Bronchial epithelial cell (primary cell): ENCODE results near the gene EDRF1. TPM values are rescaled to one million over a fixed set of nuclear protein-coding genes. Genes with fewer than 3 reads are reported as not detected.

ENCODE experiments used
- DNase-seq: peaks from one replicate; pipeline ENCODE4 v3.0.0-alpha.2; 2010; ENCODE audit warnings: low read depth
- FAIRE-seq: peaks from 2 replicates; lab custom pipeline; 2011; peaks lifted over from hg19 to GRCh38; lab: Jason Lieb, UNC
- H3K27me3 ChIP-seq: 2 replicates; pipeline ENCODE4 v1.5.1; 2011; ENCODE audit warnings: low read length; ENCODE audit not compliant: control insufficient read depth, insufficient read depth
- H3K36me3 ChIP-seq: 2 replicates; pipeline ENCODE4 v1.5.1; 2011; ENCODE audit warnings: low read length; ENCODE audit not compliant: control insufficient read depth, insufficient read depth
- H3K4me3 ChIP-seq: 2 replicates; pipeline ENCODE4 v1.5.1; 2011; ENCODE audit warnings: mild to moderate bottlenecking, low read depth, low read length, control low read depth
- total RNA-seq: library from RNA; depleted of rRNA; stranded (reverse); fragments of >200 nt; gene quantifications from 2 replicates; pipeline ENCODE4 v1.2.1, GENCODE V29; 2014
- TF ChIP-seq, protein P1 (sequence below): IDR thresholded peaks from 2 replicates; pipeline ENCODE4 v1.5.1; 2011; ENCODE audit warnings: mild to moderate bottlenecking, moderate library complexity, low read length, control low read depth, inconsistent platforms; ENCODE audit not compliant: insufficient read depth, severe bottlenecking

Gene EDRF1
- total RNA-seq, 1 donor from 2014 or later: 15.5 TPM

DNA sequence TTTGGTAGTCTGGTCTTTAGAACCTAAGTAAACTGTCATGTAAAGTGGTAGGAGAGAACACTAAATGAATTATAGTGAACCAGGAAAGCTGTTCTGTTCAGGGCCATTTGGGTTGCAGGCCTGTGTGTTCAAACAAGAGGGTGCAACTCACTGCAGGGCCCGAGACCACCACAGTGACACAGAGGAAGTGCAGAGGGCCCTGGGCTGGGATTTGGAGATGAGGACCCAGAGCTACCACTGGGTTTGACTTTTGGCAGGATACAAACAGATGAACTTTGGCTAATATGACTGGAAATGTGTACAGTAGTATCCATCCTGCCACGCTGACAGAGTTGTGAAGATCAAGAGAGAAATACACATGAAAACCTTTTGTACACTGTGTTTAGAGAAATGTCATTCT is 46.3 kb downstream of the EDRF1 start:
- no peak for FAIRE-seq
- no peak for DNase-seq
- H3K36me3 ChIP-seq: peaks cover 7% of the 10 kb centered on the region
- H3K4me3 ChIP-seq: no peak overlapping the region
- TF ChIP-seq, protein P1, sequence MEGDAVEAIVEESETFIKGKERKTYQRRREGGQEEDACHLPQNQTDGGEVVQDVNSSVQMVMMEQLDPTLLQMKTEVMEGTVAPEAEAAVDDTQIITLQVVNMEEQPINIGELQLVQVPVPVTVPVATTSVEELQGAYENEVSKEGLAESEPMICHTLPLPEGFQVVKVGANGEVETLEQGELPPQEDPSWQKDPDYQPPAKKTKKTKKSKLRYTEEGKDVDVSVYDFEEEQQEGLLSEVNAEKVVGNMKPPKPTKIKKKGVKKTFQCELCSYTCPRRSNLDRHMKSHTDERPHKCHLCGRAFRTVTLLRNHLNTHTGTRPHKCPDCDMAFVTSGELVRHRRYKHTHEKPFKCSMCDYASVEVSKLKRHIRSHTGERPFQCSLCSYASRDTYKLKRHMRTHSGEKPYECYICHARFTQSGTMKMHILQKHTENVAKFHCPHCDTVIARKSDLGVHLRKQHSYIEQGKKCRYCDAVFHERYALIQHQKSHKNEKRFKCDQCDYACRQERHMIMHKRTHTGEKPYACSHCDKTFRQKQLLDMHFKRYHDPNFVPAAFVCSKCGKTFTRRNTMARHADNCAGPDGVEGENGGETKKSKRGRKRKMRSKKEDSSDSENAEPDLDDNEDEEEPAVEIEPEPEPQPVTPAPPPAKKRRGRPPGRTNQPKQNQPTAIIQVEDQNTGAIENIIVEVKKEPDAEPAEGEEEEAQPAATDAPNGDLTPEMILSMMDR: no peak
- no peaks in the 10 kb centered on the region for H3K27me3 ChIP-seq

DNA sequence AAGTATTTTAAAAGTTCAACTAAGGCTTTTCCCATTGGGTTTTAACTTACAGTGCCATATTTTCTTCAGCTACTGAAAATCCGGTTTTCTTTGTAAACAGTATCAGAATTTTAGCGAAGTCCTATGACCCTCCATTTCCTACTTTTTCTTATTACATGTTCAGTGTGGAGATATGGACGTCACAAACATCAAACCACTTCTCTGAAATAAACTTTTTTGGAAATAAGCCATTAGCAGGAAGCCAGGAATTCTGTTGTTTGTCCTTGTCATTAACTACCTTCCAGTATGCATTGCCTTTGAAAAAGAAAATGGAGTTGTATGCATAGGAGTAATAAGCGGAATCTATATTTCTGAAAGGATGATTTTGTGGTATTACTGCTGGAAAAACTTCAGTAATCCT is 47.0 kb downstream of the EDRF1 start:
- TF ChIP-seq, protein P1: no peak
- Histone ChIP-seq H3K4me3 (no peak overlapping the region), H3K36me3 (peaks cover 7% of the 10 kb centered on the region), H3K27me3 (no peaks in the 10 kb centered on the region)
- no peak for DNase-seq
- FAIRE-seq: no peak

DNA sequence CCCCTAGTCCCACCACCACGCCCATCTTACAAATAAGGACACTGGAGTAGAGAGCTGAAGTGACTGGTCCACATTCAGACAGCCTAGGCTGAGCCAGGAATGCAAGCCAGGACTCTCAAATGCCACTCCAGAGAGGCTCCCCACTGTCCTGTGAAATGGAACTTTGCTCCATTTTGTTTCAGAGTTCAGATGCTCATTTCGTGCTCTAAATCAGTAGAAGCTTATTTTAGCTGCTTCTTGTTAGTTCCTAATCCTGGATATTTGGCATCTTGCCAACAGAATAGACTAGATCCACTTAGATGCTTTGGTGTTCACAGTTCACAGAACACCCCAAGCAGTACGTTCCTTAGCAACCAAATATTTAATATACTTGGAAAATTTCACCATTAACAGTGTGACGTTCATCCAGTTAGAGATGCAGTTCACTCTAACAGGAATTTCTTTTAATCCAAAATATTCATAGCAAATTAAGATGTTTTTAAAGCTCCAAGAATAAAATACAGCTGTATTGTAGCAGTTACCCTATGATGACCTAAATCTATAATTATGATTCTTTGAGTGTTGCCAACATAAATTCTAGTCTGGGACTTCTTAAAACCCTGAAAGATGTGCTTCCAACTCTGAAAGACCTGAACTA is 48.8 kb downstream of the EDRF1 start:
- H3K27me3 ChIP-seq: no peaks in the 10 kb centered on the region
- TF ChIP-seq, protein P1: no peak
- no peak overlapping the region for H3K4me3 ChIP-seq
- H3K36me3 ChIP-seq: peaks cover 3% of the 10 kb centered on the region
- no peak for FAIRE-seq
- peak; percentile 5 for DNase-seq

DNA sequence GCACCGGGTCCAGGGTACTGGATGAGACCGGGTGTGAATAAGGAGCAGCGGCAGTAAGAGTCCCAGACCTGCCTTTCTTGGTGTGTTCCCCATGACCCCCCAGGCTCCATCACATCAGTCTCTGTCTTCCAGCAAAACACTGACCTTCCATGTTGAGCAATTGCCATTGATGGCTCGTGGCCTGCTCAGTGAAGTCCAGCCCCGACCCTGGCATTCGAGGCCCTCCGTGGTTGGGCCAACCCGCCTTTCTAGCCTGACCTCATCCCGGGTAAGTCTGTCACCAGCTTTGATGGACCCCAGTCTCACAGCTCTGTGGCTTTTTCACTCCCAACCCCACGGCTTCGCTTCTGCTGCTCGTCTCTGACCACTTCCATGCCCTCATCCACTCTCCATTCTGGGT is 49.7 kb downstream of the EDRF1 start:
- DNase-seq (no peak), FAIRE-seq (no peak)
- Histone ChIP-seq H3K27me3 (no peaks in the 10 kb centered on the region), H3K4me3 (no peak overlapping the region), H3K36me3 (peaks cover 2% of the 10 kb centered on the region)
- TF ChIP-seq, protein P1: no peak

DNA sequence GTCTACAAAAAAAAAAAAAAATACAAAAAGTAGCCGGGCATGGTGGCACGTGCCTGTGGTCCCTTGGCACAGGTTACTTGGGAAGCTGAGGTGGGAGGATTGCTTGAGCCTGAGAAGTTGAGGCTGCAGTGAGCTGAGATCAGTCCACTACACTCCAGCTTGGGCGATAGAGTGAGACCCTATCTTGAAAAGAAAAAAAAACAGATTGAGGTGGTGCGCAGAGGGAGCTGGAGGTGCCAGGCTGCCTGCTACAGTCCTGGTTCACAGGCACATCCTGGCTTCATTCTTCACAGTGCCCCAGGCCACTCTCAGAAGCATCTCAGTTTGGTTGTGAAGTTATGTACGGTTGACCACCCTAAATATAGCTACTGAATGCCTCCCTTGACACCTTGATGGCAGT is 51.3 kb downstream of the EDRF1 start:
- FAIRE-seq (no peak), DNase-seq (no peak)
- TF ChIP-seq, protein P1: no peak

More for the DNA sequence above, 51.3 kb downstream of the EDRF1 start:
- H3K27me3 ChIP-seq: no peaks in the 10 kb centered on the region
- H3K4me3 ChIP-seq: no peak overlapping the region
- no peaks in the 10 kb centered on the region for H3K36me3 ChIP-seq
